Skin of body (tissue), 3 donors: ENCODE measurements around the gene APOLD1. TPM values are rescaled to one million over a fixed set of nuclear protein-coding genes. Genes with fewer than 3 reads are reported as not detected.
"Not testable (repeated sequence)": the region's sequence is repeated elsewhere in the genome, so short reads cannot be mapped to it uniquely, and the experiment has no call there.

ENCODE experiments used
- DNase-seq: peaks from one replicate; lab custom pipeline; 2025; lab: John Stamatoyannopoulos, UW
- small RNA-seq: library from RNA; depleted of rRNA; stranded (forward); fragments of <200 nt; gene quantifications from one replicate; pipeline ENCODE3, GENCODE V24; 2014; ENCODE audit warnings: low replicate concordance
- total RNA-seq: library from RNA; depleted of rRNA; stranded (reverse); fragments of >200 nt; gene quantifications from one replicate; pipeline ENCODE4 v1.2.3, GENCODE V29; 2014

The APOLD1 gene
- total RNA-seq, 1 donor from 2014 or later: 21.2 TPM

DNA sequence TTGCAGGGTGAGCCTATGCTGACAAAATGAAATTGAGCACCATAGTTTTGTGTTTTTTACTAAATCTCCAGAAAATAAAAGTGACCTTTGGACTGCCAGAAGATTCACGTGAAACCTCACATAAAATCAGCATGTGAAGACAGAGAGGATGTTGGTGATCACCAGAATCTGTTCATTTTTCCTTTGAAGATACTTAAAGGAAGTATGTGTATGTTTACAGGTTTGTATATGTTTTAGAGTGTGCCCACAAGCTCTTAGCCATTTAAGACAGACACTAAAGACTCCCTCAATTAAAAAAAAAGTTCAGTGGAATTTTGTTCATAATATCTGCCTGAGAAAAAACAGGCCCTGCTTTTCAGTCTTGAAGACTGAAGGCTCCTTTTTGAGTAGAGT is 53.5 kb downstream of the APOLD1 start:
- DNase-seq: no peak

- not testable (repeated sequence) for DNase-seq
Measured at GRCh38 chr12:12839439-12839838, 54.0 kb downstream of the APOLD1 start.

DNA sequence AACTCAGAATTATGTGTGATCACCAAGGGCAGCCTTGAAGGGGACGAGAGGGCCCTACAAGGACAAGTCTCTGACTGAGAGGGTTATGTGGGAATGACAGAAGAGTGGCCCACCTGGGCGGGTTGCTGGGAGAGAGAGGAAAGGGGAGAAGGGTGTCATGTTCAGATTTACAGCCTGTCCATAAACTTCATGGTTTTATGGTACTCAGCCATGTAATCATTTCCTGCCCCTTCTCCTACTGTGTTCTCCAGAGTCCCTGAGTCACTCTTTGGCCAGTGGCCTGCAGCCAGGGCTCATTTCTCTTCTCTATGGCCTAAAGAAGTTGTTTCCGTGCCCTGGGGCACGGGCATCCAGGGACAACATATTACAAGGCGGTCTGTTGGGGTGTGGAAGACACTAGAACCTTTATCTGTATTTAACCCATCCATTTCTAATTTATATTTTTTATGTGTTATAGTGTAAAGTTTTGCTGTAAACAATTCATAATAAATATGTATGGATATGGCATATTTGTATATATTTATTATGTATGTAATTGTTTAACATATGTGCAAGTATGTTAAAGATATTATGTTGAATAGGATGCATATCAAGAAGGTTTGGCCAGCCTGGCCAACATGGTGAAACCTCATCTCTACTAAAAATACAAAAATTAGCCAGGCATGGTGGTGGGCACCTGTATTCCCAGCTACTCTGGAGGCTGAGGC is 54.6 kb downstream of the APOLD1 start:
- DNase-seq: no peak

- no peak for DNase-seq
Measured at GRCh38 chr12:12840580-12840899, 55.1 kb downstream of the APOLD1 start.

Small RNAs within 50 kb of the gene (small RNA-seq; reads per million reads assigned to genes)
- gene AC007215.1 (not detected), gene MIR613 (not detected)

Other genes with a start within 250 kb of the APOLD1 start
- gene DUSP16, start 222.8 kb upstream of the APOLD1 start, total RNA-seq: 24.2 TPM
- 26.0 TPM for gene CREBL2, start 173.8 kb upstream of the APOLD1 start, total RNA-seq
- 0.20 TPM for gene GPR19, start 89.5 kb upstream of the APOLD1 start, total RNA-seq
- gene CDKN1B, start 68.3 kb upstream of the APOLD1 start, total RNA-seq: 79.2 TPM
- 63.4 TPM for gene DDX47, start 27.7 kb downstream of the APOLD1 start, total RNA-seq
- gene GPRC5A, start 105.9 kb downstream of the APOLD1 start, total RNA-seq: 2.8 TPM
- gene GPRC5D, start 166.5 kb downstream of the APOLD1 start, total RNA-seq: 10.1 TPM
- 24.2 TPM for gene HEBP1, start 214.6 kb downstream of the APOLD1 start, total RNA-seq